WTC11 (cell line): ENCODE results near the gene KLHL26.

Experiments
- CTCF ChIP-seq: fragments of 200-600 bp; IDR thresholded peaks from 2 replicates; pipeline ENCODE4 v1.8.0; 2022; ENCODE audit warnings: antibody characterized with exemption
- E2F4 ChIP-seq: sonication (generic); formaldehyde crosslinking; IDR thresholded peaks from 2 replicates; pipeline ENCODE4 v1.8.1; 2022; ENCODE audit warnings: low read depth, mild to moderate bottlenecking, moderate library complexity, missing genetic modification reagents, borderline replicate concordance
- ERG ChIP-seq: fragments of 250-450 bp; sonication (Bioruptor Pico); IDR thresholded peaks from 2 replicates; pipeline ENCODE4 v1.8.0; 2021; ENCODE audit warnings: mild to moderate bottlenecking
- TCF7 ChIP-seq: sonication (generic); formaldehyde crosslinking; IDR thresholded peaks from 2 replicates; pipeline ENCODE4 v1.8.0; 2022; ENCODE audit warnings: mild to moderate bottlenecking, low read depth, missing genetic modification reagents, moderate library complexity
- TP53 ChIP-seq: sonication (generic); formaldehyde crosslinking; IDR thresholded peaks from 2 replicates; pipeline ENCODE4 v1.8.1; 2023; ENCODE audit warnings: mild to moderate bottlenecking, missing genetic modification reagents
- USF1 ChIP-seq: sonication (generic); formaldehyde crosslinking; IDR thresholded peaks from 2 replicates; pipeline ENCODE4 v1.8.0; 2022; ENCODE audit warnings: mild to moderate bottlenecking, missing genetic modification reagents
- ZNF232 ChIP-seq: sonication (generic); formaldehyde crosslinking; IDR thresholded peaks from 2 replicates; pipeline ENCODE4 v1.8.0; 2022; ENCODE audit warnings: mild to moderate bottlenecking, missing genetic modification reagents
- TF ChIP-seq, protein P1 (sequence below): sonication (generic); formaldehyde crosslinking; IDR thresholded peaks from 2 replicates; pipeline ENCODE4 v1.8.0; 2022; ENCODE audit warnings: mild to moderate bottlenecking, missing genetic modification reagents
- TF ChIP-seq, protein P2 (sequence below): sonication (generic); formaldehyde crosslinking; IDR thresholded peaks from 2 replicates; pipeline ENCODE4 v1.8.1; 2022; ENCODE audit warnings: missing genetic modification reagents, borderline replicate concordance

DNA sequence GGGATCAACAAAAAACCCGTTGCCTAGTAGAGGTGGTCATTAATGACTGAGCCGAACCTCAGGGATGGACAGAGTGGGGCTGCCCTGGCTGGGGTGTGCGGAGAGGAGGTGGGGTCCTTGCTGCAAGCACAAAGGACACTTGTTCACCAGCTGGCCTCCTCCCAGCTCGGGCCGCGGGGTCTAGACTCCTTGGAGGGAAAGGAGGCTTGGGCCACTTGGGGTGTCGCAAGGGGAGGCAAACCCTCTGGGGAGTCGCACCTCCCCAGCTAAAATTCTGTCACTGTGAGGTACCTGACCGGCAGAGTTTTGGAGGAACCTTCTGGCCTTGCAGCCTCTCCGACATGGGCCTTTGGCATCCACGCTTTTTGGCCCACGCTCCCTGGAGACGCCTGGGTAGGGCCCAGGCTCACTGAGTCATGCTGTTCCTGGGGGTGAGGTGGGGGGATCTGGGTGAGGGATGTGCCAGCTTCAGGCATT lies 8.2 kb downstream of the KLHL26 start:
- no peak for TF ChIP-seq CTCF
- no peak for TF ChIP-seq TCF7 (CRISPR knock-in tag)
- TF ChIP-seq, protein P1, sequence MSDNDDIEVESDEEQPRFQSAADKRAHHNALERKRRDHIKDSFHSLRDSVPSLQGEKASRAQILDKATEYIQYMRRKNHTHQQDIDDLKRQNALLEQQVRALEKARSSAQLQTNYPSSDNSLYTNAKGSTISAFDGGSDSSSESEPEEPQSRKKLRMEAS (CRISPR knock-in tag) = no peak
- TF ChIP-seq, protein P2, sequence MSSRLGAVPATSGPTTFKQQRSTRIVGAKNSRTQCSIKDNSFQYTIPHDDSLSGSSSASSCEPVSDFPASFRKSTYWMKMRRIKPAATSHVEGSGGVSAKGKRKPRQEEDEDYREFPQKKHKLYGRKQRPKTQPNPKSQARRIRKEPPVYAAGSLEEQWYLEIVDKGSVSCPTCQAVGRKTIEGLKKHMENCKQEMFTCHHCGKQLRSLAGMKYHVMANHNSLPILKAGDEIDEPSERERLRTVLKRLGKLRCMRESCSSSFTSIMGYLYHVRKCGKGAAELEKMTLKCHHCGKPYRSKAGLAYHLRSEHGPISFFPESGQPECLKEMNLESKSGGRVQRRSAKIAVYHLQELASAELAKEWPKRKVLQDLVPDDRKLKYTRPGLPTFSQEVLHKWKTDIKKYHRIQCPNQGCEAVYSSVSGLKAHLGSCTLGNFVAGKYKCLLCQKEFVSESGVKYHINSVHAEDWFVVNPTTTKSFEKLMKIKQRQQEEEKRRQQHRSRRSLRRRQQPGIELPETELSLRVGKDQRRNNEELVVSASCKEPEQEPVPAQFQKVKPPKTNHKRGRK = no peak
- no peak for TF ChIP-seq ERG
- no peak for TF ChIP-seq TP53
- no peak for TF ChIP-seq ZNF232
- no peak for TF ChIP-seq USF1 (CRISPR knock-in tag)
- no peak for TF ChIP-seq E2F4 (CRISPR knock-in tag)
